LNCAP (cell line): Measurements from ENCODE around the gene HDAC3.

ENCODE experiments used
- CTCF ChIP-seq: fragments of 450-650 bp; IDR thresholded peaks from 2 replicates; pipeline ENCODE4 v1.5.1; 2017; ENCODE audit warnings: mild to moderate bottlenecking

The HDAC3 gene

DNA sequence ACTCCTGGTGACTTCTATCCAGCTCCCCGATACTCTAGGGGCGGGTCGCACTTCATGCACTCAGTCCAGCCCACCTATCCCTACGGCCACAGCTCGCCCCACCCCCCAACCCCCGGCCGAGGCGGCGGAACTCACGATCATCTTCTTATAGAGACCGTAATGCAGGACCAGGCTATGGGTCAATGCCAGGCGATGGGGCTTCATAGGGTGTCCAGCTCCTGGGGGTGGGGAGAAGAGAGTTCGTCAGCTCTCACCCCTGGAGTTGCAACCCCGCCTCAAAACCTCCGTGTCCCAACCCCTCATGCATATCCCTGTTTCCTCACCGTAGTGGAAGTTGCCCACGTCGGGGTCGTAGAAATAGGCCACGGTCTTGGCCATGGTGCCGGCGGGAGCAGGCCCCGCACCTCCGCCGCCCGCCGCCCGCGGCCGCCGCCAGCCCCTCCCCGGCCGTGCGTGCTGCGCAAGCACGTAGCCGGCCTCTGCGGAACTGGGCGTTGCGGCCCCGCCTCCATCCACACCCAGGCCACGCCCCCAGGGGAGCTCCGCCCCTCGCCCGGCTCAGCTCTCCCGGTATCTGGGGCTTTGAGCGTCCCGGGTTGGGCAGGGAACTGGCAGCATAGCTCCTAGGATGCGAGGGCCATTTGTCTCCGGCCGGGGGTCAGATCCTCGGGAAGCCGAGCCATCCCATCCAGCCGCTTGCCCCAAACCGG, at the start of gene HDAC3, which contains the start of gene RELL2:
HDAC3 (minus strand) TSS at position 437 of the 710 bp plus-strand sequence; CDS start at position 378, 59 bp downstream.
RELL2 (plus strand) TSS at position 585 of the 710 bp plus-strand sequence. CDS start 1,229 bp downstream, outside the sequence.
- TF ChIP-seq CTCF, result no peak

DNA sequence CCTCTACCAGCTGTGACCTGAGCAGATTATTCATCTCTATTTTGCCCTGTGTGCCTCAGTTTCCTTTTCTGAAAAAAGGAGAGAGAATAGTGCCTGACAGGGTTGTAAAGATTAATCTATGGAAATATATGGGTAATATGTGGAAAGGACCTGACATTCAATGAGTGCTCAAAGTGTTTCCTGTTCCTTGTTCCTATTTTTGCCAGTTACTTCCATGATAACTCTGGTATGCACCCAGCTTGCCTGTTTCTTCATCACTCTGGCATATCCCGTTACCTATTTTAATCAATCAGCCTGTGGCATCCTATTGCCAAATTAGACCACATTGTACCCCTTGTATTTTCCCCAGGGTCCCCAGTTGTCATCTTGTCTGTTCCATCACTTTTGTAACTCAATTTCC, 48.9 kb upstream of the HDAC3 start:
- no peak for TF ChIP-seq CTCF

DNA sequence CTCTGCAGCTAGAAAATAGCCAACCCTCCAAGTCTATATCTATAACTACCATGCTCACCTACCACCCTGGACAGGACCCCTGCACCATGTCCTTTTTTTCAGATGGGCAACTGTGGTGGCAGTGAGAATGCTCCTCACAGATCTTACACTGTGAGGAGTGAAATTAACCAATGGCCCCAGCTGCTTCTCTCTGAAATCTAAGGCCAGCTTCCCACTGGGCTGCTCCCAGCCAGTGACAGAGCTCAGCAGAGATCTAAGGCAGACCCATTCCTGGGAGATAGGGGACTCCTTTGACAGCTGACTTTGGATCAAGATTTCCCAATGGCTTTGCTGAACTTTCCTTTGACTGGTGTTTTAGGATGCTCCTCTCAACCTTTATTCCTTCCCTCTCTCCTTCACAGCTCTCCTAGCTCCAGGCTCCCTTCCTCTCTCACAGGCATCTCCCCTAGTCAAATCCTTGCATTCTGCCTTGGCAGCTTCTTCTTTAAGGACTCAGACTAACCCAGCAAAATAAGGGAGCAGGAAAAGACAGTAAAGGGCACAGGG, 47.0 kb upstream of the HDAC3 start:
- TF ChIP-seq CTCF, result no peak

DNA sequence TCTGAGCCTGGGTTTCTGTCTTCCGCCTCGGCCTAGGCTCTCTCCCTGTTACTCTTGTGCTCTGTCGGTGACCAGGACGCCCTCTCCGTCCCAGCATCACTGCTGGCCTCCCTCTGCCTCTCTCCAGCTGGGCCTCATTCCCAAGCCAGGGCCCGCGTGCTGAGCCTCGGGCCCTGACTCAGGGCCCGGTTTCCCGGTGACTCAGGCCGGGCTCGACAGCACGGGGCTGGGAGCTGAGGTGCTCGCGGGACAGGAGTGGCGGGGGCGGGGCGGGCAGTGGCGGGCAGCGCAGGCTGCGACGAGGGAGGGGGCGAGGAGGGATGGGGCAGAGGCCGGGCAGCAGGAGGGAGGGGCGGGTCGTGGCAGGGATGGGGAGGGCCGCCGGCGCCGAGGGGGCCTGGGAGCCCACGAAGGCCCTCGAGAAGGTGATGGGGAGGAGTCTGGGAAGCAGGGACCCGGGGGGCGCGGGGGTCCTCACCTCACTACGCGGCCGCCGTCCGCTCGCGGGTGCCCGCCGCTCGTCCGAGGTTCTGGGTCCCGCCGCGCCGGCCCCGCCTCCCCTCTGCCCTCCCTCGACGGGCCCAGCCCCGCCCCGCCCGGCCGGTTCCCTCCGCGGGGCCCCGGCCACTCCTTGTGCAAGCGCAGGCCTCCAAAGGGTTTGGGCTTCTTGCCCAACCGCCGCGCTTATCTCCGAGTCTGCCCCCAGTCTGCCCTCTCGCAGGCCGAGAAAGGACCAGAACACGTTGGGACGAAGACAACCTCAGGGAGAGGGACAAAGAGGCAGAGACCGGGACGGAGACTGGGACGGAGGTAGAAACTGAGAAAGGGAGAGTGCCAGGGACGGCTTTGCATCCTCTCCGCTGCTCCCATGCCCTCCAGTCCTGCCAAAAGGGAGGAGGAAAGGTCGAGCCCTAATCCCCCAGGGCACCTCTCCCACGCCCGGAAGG, 45.3 kb upstream of the HDAC3 start, which contains the start of gene ARAP3:
ARAP3 (minus strand) TSS at position 536 of the 947 bp plus-strand sequence. CDS start 1,744 bp downstream, outside the sequence.
- TF ChIP-seq CTCF, result no peak

- TF ChIP-seq CTCF, result no peak
Observed at GRCh38 chr5:141681295-141681694, 44.6 kb upstream of the HDAC3 start.

DNA sequence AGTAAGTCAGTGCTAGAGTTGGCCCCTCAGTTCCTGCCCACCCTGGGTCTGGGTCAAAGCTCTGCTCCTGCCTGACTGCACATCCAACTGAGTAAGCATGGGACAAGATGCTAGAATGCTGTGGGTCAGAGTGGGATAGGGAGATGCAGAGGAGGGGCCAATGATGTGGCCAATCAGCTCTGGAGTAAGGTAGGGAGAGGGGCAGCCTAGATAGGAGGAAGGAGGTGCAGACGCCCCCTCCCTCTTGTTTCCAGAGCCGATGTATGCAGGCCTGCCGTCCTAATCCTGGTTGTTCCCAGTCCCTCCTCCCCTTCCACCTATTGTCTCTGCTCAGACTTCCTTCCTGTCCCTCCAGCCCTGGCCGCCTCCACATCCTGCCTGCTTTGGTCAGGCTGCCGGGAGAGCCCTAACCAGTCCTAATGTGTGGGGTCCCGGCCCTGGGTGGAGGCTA, 44.1 kb upstream of the HDAC3 start:
- no peak for TF ChIP-seq CTCF

DNA sequence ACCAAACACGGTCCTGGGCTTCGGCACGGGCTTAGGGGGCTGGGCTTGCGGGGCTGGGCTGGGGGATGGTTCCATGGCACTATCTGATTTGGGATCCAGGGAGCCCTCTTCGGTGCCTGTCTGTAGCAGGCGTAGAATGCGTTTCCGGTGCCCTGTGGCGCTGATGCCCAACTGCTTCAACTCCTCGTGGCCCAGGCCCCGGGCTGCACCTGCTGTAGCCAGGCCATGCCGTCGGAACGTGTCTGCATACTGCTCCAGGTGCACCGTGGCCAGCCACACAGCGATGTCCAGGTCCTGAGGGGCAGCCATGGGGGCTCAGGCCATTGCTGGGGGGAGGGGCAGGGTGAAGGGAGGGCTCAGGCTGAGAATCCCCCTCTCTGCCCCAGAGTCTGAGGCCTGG, 43.5 kb upstream of the HDAC3 start:
- TF ChIP-seq CTCF, result no peak
